Tibial nerve (tissue), 4 donors: ENCODE measurements around the gene NCMAP. TPM values are rescaled to one million over a fixed set of nuclear protein-coding genes. Genes with fewer than 3 reads are reported as not detected.
A peak's percentile ranks its signal among the peaks of the same experiment; 100 is the strongest.

Experiments
- DNase-seq, 2 donors: peaks; one replicate each; pipeline ENCODE4 v3.0.0-alpha.2; 2019; ENCODE audit warnings: low spot score in 2 of 2
- H3K27ac ChIP-seq, 4 donors: fragments of 200-600 bp; sonication (generic) in 3 of 4; one replicate each; pipeline ENCODE4 v1.5.1; 2017 to 2019; ENCODE audit warnings: mild to moderate bottlenecking in 1 of 4
- H3K27me3 ChIP-seq, 2 donors: fragments of 200-600 bp; sonication (generic) in 1 of 2; one replicate each; pipeline versions ENCODE4 v1.5.1 to v1.6.0; 2017 to 2019
- H3K36me3 ChIP-seq, 3 donors: fragments of 200-600 bp; sonication (generic); one replicate each; pipeline ENCODE4 v1.5.1; 2018 to 2019
- H3K4me1 ChIP-seq, 4 donors: fragments of 200-600 bp; sonication (generic) in 3 of 4; one replicate each; pipeline ENCODE4 v1.5.1; 2017 to 2019
- H3K4me3 ChIP-seq, 4 donors: fragments of 200-600 bp; sonication (generic) in 3 of 4; one replicate each; pipeline ENCODE4 v1.5.1; 2017 to 2019; ENCODE audit warnings: mild to moderate bottlenecking in 1 of 4, moderate library complexity in 1 of 4
- H3K9me3 ChIP-seq, 4 donors: fragments of 200-600 bp; sonication (generic) in 3 of 4; one replicate each; pipeline ENCODE4 v1.5.1; 2017 to 2019
- CTCF ChIP-seq, 5 experiments: fragments of 200-600 bp in 3 of 5; fragments of 450-650 bp in 2 of 5; sonication (generic) in 3 of 5; IDR thresholded peaks; one replicate each; pipeline ENCODE4 v1.5.1; 2016 to 2019; ENCODE audit warnings: antibody characterized with exemption in 5 of 5, mild to moderate bottlenecking in 3 of 5, moderate library complexity in 2 of 5
- EP300 ChIP-seq, 2 donors: sonication (generic); formaldehyde crosslinking; IDR thresholded peaks; one replicate each; pipeline ENCODE4 v1.6.1; 2017; ENCODE audit warnings: antibody characterized with exemption in 2 of 2, mild to moderate bottlenecking in 1 of 2
- POLR2A ChIP-seq, 2 donors: fragments of 450-650 bp; IDR thresholded peaks; one replicate each; pipeline ENCODE4 v1.6.1; 2017; ENCODE audit warnings: antibody characterized with exemption in 2 of 2, mild to moderate bottlenecking in 2 of 2, moderate library complexity in 2 of 2
- WGBS, 2 donors: methylation state at CpG; one replicate each; pipeline ENCODE4 v1.1.5; 2018; 5-methylcytosine and 5-hydroxymethylcytosine counted together
- total RNA-seq, 4 donors: library from RNA; depleted of rRNA; stranded (reverse); fragments of >200 nt; gene quantifications; one replicate each; pipeline ENCODE4 v1.1.0, GENCODE V29; 2016

Gene NCMAP
- total RNA-seq, 4 donors from 2014 or later, result 49.2 to 191 (median 141) TPM

GRCh38 chr1:24551290-24551959 lies 4.5 kb upstream of the NCMAP start:
- TF ChIP-seq CTCF (IDR thresholded peaks at IDR 0.05), result no peak
- Histone ChIP-seq H3K4me1 (peaks cover 0 to 17% (median 0%) of the 10 kb centered on the region in 4 donors), H3K27ac (no peak overlapping the region), H3K27me3 (peaks cover 0 to 37% of the 10 kb centered on the region in 2 donors), H3K4me3 (no peak overlapping the region), H3K36me3 (no peaks in the 10 kb centered on the region), H3K9me3 (no peaks in the 10 kb centered on the region)
- 80 to 82% methylated on average over 13 of the region's 13 CpGs for WGBS, 2 donors
- DNase-seq, result no peak

- DNase-seq, result no peak
- H3K27ac ChIP-seq, result peak overlapping the region in 1 of 4 donors; percentile 42
- H3K9me3 ChIP-seq, result no peaks in the 10 kb centered on the region
- H3K4me3 ChIP-seq, result no peak overlapping the region
- WGBS, 2 donors, result 61 to 62% methylated on average over 10 of the region's 10 CpGs
- no peaks in the 10 kb centered on the region for H3K36me3 ChIP-seq
- H3K4me1 ChIP-seq, result peaks cover 0 to 20% (median 0%) of the 10 kb centered on the region in 4 donors
- peaks cover 0 to 43% of the 10 kb centered on the region in 2 donors for H3K27me3 ChIP-seq
- no peak for TF ChIP-seq POLR2A (IDR thresholded peaks at IDR 0.05)
- no peak for TF ChIP-seq EP300 (IDR thresholded peaks at IDR 0.05)
- TF ChIP-seq CTCF (IDR thresholded peaks at IDR 0.05), result no peak
Observed at GRCh38 chr1:24551960-24552571, 3.8 kb upstream of the NCMAP start.

GRCh38 chr1:24553931-24554330 lies 2.0 kb upstream of the NCMAP start:
- Histone ChIP-seq H3K4me3 (no peak overlapping the region), H3K9me3 (no peaks in the 10 kb centered on the region), H3K36me3 (no peaks in the 10 kb centered on the region), H3K27me3 (peaks cover 0 to 38% of the 10 kb centered on the region in 2 donors), H3K4me1 (peaks cover 0 to 28% (median 0%) of the 10 kb centered on the region in 4 donors), H3K27ac (no peak overlapping the region)
- no peak for TF ChIP-seq CTCF (IDR thresholded peaks at IDR 0.05)
- no peak for TF ChIP-seq POLR2A (IDR thresholded peaks at IDR 0.05)
- no peak for TF ChIP-seq EP300 (IDR thresholded peaks at IDR 0.05)
- 83 to 87% methylated on average over 2 to 3 of the region's 3 CpGs for WGBS, 2 donors
- no peak for DNase-seq

GRCh38 chr1:24554714-24555113 lies 1.2 kb upstream of the NCMAP start:
- H3K36me3 ChIP-seq, result no peaks in the 10 kb centered on the region
- no peak overlapping the region for H3K4me3 ChIP-seq
- DNase-seq, result no peak
- H3K27me3 ChIP-seq, result peaks cover 0 to 38% of the 10 kb centered on the region in 2 donors
- H3K27ac ChIP-seq, result no peak overlapping the region
- WGBS, 2 donors, result 96 to 98% methylated on average over 4 of the region's 4 CpGs
- peaks cover 0 to 35% (median 0%) of the 10 kb centered on the region in 4 donors for H3K4me1 ChIP-seq
- TF ChIP-seq POLR2A (IDR thresholded peaks at IDR 0.05), result no peak
- H3K9me3 ChIP-seq, result no peaks in the 10 kb centered on the region

GRCh38 chr1:24556414-24556795 lies 518 bp downstream of the NCMAP start:
- H3K27ac ChIP-seq, result peak overlapping the region in 2 of 4 donors; percentile 10 to 66
- DNase-seq, result no peak
- no peaks in the 10 kb centered on the region for H3K36me3 ChIP-seq
- peaks cover 0 to 35% (median 0%) of the 10 kb centered on the region in 4 donors for H3K4me1 ChIP-seq
- H3K9me3 ChIP-seq, result no peaks in the 10 kb centered on the region
- peak overlapping the region in 2 of 4 donors; percentile 42 to 46 for H3K4me3 ChIP-seq
- TF ChIP-seq EP300 (IDR thresholded peaks at IDR 0.05) (no peak), CTCF (IDR thresholded peaks at IDR 0.05) (no peak), POLR2A (IDR thresholded peaks at IDR 0.05) (no peak)
- peaks cover 0 to 36% of the 10 kb centered on the region in 2 donors for H3K27me3 ChIP-seq
- 55 to 58% methylated on average over 15 to 16 of the region's 19 CpGs for WGBS, 2 donors
